K562 (cell line): Measurements from ENCODE around the gene DPP9. TPM values are rescaled to one million over a fixed set of nuclear protein-coding genes. Genes with fewer than 3 reads are reported as not detected.

Experiments used
- BRD4 ChIP-seq: fragments of 200-600 bp; sonication (generic); IDR thresholded peaks from 2 replicates; pipeline ENCODE4 v1.6.1; 2017; ENCODE audit warnings: inconsistent platforms
- BRD9 ChIP-seq: fragments of 450-650 bp; IDR thresholded peaks from 2 replicates; pipeline ENCODE4 v1.6.1; 2018; ENCODE audit warnings: low read depth; ENCODE audit not compliant: partially characterized antibody
- CREBBP ChIP-seq: IDR thresholded peaks from one replicate; pipeline ENCODE4 v1.6.1; 2012; ENCODE audit warnings: low read depth, mild to moderate bottlenecking, control low read depth, inconsistent platforms, low read length
- CREM ChIP-seq: IDR thresholded peaks from 2 replicates; pipeline ENCODE4 v1.6.1; 2014; ENCODE audit warnings: antibody characterized with exemption, low read depth
- HLTF ChIP-seq: fragments of 450-650 bp; IDR thresholded peaks from 2 replicates; pipeline ENCODE4 v1.6.1; 2016
- MAFF ChIP-seq: IDR thresholded peaks from 2 replicates; pipeline ENCODE4 v1.6.1; 2012; ENCODE audit warnings: low read length, improper control_type of control experiment
- NBN ChIP-seq: fragments of 450-650 bp; IDR thresholded peaks from 2 replicates; pipeline ENCODE4 v1.6.1; 2016; ENCODE audit warnings: low read depth, mild to moderate bottlenecking
- RAD21 ChIP-seq, 2 experiments: fragments of 250-450 bp in 1 of 2; fragments of 450-650 bp in 1 of 2; sonication (Bioruptor Pico) in 1 of 2; formaldehyde crosslinking in 1 of 2; IDR thresholded peaks in 1 of 2; conservative IDR thresholded peaks in 1 of 2; 2 replicates each; pipeline versions ENCODE4 v1.4.0 to v1.8.0; 2020 to 2022; ENCODE audit warnings: mild to moderate bottlenecking in 2 of 2, moderate library complexity in 1 of 2
- RAD51 ChIP-seq: fragments of 450-650 bp; IDR thresholded peaks from 2 replicates; pipeline ENCODE4 v1.7.1; 2016; ENCODE audit warnings: low read depth, mild to moderate bottlenecking, borderline replicate concordance
- RFX7 ChIP-seq: fragments of 250-450 bp; sonication (Bioruptor Pico); IDR thresholded peaks from 2 replicates; pipeline ENCODE4 v1.5.1; 2021; ENCODE audit warnings: mild to moderate bottlenecking
- SOX6 ChIP-seq: fragments of 450-650 bp; IDR thresholded peaks from 2 replicates; pipeline ENCODE4 v1.6.1; 2014; ENCODE audit warnings: mild to moderate bottlenecking
- ZBTB17 ChIP-seq: fragments of 450-650 bp; formaldehyde crosslinking; IDR thresholded peaks from 2 replicates; pipeline ENCODE4 v1.4.0; 2020; ENCODE audit warnings: mild to moderate bottlenecking
- ZNF143 ChIP-seq: sonication (generic); formaldehyde crosslinking; IDR thresholded peaks from 2 replicates; pipeline ENCODE4 v1.9.0; 2022; ENCODE audit warnings: mild to moderate bottlenecking, missing genetic modification reagents
- ZNF232 ChIP-seq: sonication (generic); formaldehyde crosslinking; IDR thresholded peaks from 2 replicates; pipeline ENCODE4 v1.8.0; 2022; ENCODE audit warnings: mild to moderate bottlenecking, missing genetic modification reagents
- ZNF76 ChIP-seq: fragments of 250-450 bp; sonication (Bioruptor Pico); IDR thresholded peaks from 2 replicates; pipeline ENCODE4 v1.4.0; 2020; ENCODE audit warnings: mild to moderate bottlenecking, moderate library complexity, borderline replicate concordance
- polyA plus RNA-seq, 8 experiments: library from polyadenylated mRNA; depleted of rRNA in 4 of 8; stranded (reverse) in 5 of 8; unstranded in 3 of 8; fragments of >200 nt; fragmentation: Nextera tagmentation in 2 of 8; fragmentation: Illumina TruSeq in 1 of 8; extraction: Ambion mirVana in 2 of 8; extraction: Trizol in 1 of 8; gene quantifications; 2 replicates each; pipeline versions ENCODE4 v1.2.1 to v1.2.3, GENCODE V29; 2011 to 2014; ENCODE audit warnings: inconsistent platforms in 1 of 8, missing spikeins in 1 of 8
- total RNA-seq, 7 experiments: library from RNA; depleted of rRNA in 6 of 7; stranded (reverse); fragments of >200 nt in 6 of 7; fragmentation: Illumina TruSeq in 2 of 7; extraction: Trizol in 2 of 7; gene quantifications; 2 replicates each; pipeline versions ENCODE4 v1.2.1 to v1.2.3, GENCODE V29; 2011 to 2021; ENCODE audit warnings: low replicate concordance in 1 of 7
- TF ChIP-seq, protein P1 (sequence below): fragments of 450-650 bp; IDR thresholded peaks from 2 replicates; pipeline ENCODE4 v1.7.0; 2016; ENCODE audit warnings: borderline replicate concordance
- TF ChIP-seq, protein P2 (sequence below): fragments of 250-450 bp; sonication (Bioruptor Pico); IDR thresholded peaks from 2 replicates; pipeline ENCODE4 v1.8.0; 2022; ENCODE audit warnings: moderate library complexity, mild to moderate bottlenecking, inconsistent platforms
- TF ChIP-seq, protein P3 (sequence below), 2 experiments: fragments of 450-650 bp; conservative IDR thresholded peaks; 2 replicates each; pipeline ENCODE4 v1.6.1; 2017; ENCODE audit warnings: mild to moderate bottlenecking in 2 of 2, moderate library complexity in 2 of 2
- TF ChIP-seq, protein P4 (sequence below): fragments of 250-450 bp; sonication (Bioruptor Pico); IDR thresholded peaks from 2 replicates; pipeline ENCODE4 v1.8.0; 2022; ENCODE audit warnings: inconsistent platforms, mild to moderate bottlenecking, moderate library complexity, borderline replicate concordance
- TF ChIP-seq, protein P5 (sequence below), 2 experiments: fragments of 450-650 bp in 1 of 2; IDR thresholded peaks; 2 replicates each; pipeline ENCODE4 v1.6.1; 2011 to 2017; ENCODE audit warnings: low read depth in 2 of 2, antibody characterized with exemption in 1 of 2, borderline replicate concordance in 1 of 2, low read length in 1 of 2, mild to moderate bottlenecking in 1 of 2, mixed read lengths in 1 of 2; ENCODE audit not compliant: control insufficient read depth in 1 of 2

The DPP9 gene
- total and polyA plus RNA-seq, 9 of the 15 experiments (the other 6 are each of a cell fraction or from before 2014, with no cell fraction given) = 0.90 to 66.7 (median 24.5) TPM

DNA sequence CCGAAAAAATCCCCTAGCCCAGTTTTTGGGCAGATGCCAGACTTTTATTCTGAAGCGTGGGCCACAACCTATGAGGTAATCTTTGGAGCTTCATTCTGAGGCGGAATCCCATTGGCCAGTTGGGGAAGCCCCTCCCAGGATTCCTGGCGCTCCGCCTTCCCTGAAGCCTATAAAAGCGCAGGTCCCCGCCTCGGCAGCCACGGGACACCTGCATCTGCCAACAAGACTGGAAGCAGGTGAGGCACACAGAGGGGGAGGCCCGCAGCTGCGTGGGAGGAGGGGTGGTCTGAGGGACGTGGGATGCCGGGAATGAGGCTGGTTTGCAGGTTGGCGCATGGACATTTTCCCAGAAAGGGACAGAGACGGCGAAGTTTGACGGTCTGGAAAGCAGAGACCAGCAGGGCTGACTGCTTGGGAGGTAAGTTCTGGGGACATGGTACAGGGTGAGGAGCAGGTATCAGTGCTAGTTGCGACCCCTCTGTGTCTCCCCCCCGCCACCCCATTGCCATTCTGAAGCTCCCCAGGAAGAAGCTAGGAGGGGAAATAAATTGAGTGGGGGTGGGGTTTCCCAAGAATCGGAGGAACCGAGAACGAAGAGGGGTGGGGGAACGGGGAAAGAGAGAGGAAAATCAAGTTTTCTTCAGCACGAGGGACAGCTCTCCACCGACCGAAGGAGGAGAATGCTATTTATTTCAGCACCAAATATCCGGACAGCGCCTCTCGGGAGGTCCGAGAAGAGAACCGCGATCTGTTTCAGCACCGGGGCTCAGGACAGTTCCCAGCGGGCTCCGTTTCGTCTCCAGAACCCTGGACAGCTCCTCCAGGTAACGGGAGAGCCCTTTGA is 45.5 kb upstream of the DPP9 start (continued):
- TF ChIP-seq, protein P1, sequence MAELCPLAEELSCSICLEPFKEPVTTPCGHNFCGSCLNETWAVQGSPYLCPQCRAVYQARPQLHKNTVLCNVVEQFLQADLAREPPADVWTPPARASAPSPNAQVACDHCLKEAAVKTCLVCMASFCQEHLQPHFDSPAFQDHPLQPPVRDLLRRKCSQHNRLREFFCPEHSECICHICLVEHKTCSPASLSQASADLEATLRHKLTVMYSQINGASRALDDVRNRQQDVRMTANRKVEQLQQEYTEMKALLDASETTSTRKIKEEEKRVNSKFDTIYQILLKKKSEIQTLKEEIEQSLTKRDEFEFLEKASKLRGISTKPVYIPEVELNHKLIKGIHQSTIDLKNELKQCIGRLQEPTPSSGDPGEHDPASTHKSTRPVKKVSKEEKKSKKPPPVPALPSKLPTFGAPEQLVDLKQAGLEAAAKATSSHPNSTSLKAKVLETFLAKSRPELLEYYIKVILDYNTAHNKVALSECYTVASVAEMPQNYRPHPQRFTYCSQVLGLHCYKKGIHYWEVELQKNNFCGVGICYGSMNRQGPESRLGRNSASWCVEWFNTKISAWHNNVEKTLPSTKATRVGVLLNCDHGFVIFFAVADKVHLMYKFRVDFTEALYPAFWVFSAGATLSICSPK = no peak
- TF ChIP-seq, protein P2, sequence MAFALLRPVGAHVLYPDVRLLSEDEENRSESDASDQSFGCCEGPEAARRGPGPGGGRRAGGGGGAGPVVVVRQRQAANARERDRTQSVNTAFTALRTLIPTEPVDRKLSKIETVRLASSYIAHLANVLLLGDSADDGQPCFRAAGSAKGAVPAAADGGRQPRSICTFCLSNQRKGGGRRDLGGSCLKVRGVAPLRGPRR (CRISPR knock-in tag) = peak; percentile 92
- TF ChIP-seq, protein P3, sequence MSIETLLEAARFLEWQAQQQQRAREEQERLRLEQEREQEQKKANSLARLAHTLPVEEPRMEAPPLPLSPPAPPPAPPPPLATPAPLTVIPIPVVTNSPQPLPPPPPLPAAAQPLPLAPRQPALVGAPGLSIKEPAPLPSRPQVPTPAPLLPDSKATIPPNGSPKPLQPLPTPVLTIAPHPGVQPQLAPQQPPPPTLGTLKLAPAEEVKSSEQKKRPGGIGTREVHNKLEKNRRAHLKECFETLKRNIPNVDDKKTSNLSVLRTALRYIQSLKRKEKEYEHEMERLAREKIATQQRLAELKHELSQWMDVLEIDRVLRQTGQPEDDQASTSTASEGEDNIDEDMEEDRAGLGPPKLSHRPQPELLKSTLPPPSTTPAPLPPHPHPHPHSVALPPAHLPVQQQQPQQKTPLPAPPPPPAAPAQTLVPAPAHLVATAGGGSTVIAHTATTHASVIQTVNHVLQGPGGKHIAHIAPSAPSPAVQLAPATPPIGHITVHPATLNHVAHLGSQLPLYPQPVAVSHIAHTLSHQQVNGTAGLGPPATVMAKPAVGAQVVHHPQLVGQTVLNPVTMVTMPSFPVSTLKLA (conservative IDR thresholded peaks at IDR 0.05) = peak; percentile 87 to 96
- TF ChIP-seq RAD51 = no peak
- TF ChIP-seq RFX7 (CRISPR knock-in tag) = no peak
- TF ChIP-seq SOX6 = no peak
- TF ChIP-seq BRD9 = no peak
- TF ChIP-seq ZNF143 (CRISPR knock-in tag) = no peak; the same call in 1 of the 2 replicates
- no peak for TF ChIP-seq MAFF
- TF ChIP-seq CREM = peak; percentile 86
- TF ChIP-seq ZNF76 (CRISPR knock-in tag) = no peak
- no peak for TF ChIP-seq CREBBP
- TF ChIP-seq ZNF232 (CRISPR knock-in tag) = peak; percentile 100
- TF ChIP-seq, protein P4, sequence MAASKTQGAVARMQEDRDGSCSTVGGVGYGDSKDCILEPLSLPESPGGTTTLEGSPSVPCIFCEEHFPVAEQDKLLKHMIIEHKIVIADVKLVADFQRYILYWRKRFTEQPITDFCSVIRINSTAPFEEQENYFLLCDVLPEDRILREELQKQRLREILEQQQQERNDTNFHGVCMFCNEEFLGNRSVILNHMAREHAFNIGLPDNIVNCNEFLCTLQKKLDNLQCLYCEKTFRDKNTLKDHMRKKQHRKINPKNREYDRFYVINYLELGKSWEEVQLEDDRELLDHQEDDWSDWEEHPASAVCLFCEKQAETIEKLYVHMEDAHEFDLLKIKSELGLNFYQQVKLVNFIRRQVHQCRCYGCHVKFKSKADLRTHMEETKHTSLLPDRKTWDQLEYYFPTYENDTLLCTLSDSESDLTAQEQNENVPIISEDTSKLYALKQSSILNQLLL = no peak
- TF ChIP-seq BRD4 = no peak
- no peak for TF ChIP-seq ZBTB17 (CRISPR knock-in tag)
- TF ChIP-seq HLTF = no peak
- TF ChIP-seq NBN = no peak
- no peak for TF ChIP-seq RAD21 (CRISPR knock-in tag; conservative IDR thresholded peaks at IDR 0.05 in 1 of 2, IDR thresholded peaks at IDR 0.05 in 1 of 2)
- TF ChIP-seq, protein P5, sequence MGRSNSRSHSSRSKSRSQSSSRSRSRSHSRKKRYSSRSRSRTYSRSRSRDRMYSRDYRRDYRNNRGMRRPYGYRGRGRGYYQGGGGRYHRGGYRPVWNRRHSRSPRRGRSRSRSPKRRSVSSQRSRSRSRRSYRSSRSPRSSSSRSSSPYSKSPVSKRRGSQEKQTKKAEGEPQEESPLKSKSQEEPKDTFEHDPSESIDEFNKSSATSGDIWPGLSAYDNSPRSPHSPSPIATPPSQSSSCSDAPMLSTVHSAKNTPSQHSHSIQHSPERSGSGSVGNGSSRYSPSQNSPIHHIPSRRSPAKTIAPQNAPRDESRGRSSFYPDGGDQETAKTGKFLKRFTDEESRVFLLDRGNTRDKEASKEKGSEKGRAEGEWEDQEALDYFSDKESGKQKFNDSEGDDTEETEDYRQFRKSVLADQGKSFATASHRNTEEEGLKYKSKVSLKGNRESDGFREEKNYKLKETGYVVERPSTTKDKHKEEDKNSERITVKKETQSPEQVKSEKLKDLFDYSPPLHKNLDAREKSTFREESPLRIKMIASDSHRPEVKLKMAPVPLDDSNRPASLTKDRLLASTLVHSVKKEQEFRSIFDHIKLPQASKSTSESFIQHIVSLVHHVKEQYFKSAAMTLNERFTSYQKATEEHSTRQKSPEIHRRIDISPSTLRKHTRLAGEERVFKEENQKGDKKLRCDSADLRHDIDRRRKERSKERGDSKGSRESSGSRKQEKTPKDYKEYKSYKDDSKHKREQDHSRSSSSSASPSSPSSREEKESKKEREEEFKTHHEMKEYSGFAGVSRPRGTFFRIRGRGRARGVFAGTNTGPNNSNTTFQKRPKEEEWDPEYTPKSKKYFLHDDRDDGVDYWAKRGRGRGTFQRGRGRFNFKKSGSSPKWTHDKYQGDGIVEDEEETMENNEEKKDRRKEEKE (IDR thresholded peaks at IDR 0.05; ENCODE audit: borderline replicate concordance in 1 of 2, control insufficient read depth in 1 of 2, low read depth in 2 of 2, low read length in 1 of 2) = 0 out of 4 replicates have a peak, but pooled peaks of 1 of the 2 experiments have one; percentile 73
